ENCODE data around the gene CDRT4.

GRCh38 chr17:15447928-15448579, 19.4 kb downstream of the CDRT4 start:
- TF ChIP-seq, protein P1, sequence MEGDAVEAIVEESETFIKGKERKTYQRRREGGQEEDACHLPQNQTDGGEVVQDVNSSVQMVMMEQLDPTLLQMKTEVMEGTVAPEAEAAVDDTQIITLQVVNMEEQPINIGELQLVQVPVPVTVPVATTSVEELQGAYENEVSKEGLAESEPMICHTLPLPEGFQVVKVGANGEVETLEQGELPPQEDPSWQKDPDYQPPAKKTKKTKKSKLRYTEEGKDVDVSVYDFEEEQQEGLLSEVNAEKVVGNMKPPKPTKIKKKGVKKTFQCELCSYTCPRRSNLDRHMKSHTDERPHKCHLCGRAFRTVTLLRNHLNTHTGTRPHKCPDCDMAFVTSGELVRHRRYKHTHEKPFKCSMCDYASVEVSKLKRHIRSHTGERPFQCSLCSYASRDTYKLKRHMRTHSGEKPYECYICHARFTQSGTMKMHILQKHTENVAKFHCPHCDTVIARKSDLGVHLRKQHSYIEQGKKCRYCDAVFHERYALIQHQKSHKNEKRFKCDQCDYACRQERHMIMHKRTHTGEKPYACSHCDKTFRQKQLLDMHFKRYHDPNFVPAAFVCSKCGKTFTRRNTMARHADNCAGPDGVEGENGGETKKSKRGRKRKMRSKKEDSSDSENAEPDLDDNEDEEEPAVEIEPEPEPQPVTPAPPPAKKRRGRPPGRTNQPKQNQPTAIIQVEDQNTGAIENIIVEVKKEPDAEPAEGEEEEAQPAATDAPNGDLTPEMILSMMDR (IDR thresholded peaks at IDR 0.05), result no peak
- TF ChIP-seq POLR2A (IDR thresholded peaks at IDR 0.05), result no peak
- no peak for TF ChIP-seq POLR2AphosphoS5 (IDR thresholded peaks at IDR 0.05; ENCODE audit: insufficient read depth in 1 of 2, low read depth in 1 of 2)
